DND-41 (cell line): ENCODE results near the gene PRORP.

Experiments used
- ATAC-seq: fragments of 200-7000 bp; cut with Tn5 transposase; 3 replicates; pipeline ENCODE4 v1.9.1; 2021; ENCODE audit warnings: low read depth; ENCODE audit not compliant: insufficient read depth
- DNase-seq: peaks from one replicate; pipeline ENCODE4 v3.0.0-alpha.2; 2020
- H2AFZ ChIP-seq: 2 replicates; pipeline ENCODE4 v1.6.0; 2012; ENCODE audit warnings: low read depth, low read length
- H3K27ac ChIP-seq: 2 replicates; pipeline ENCODE4 v1.5.1; 2012; ENCODE audit warnings: low read length, inconsistent platforms
- H3K27me3 ChIP-seq: fragments of 200-600 bp; sonication (generic); 2 replicates; pipeline ENCODE4 v1.6.0; 2012; ENCODE audit warnings: low read length, mild to moderate bottlenecking, inconsistent platforms; ENCODE audit not compliant: insufficient read depth, poor library complexity
- H3K36me3 ChIP-seq: 2 replicates; pipeline ENCODE4 v1.5.1; 2012; ENCODE audit warnings: low read length, inconsistent platforms; ENCODE audit not compliant: insufficient read depth
- H3K4me1 ChIP-seq: 2 replicates; pipeline ENCODE4 v1.5.1; 2012; ENCODE audit warnings: mild to moderate bottlenecking, low read length; ENCODE audit not compliant: insufficient read depth
- H3K4me2 ChIP-seq: 2 replicates; pipeline ENCODE4 v1.6.0; 2012; ENCODE audit warnings: mild to moderate bottlenecking, moderate library complexity, low read length, inconsistent platforms; ENCODE audit not compliant: insufficient read depth
- H3K4me3 ChIP-seq, 2 experiments: fragments of 200-600 bp in 1 of 2; shearing (Covaris generic) in 1 of 2; 2 replicates each; pipeline ENCODE4 v1.5.1; 2012 to 2016; ENCODE audit warnings: inconsistent platforms in 2 of 2, low read length in 2 of 2, mild to moderate bottlenecking in 2 of 2, low read depth in 1 of 2, moderate library complexity in 1 of 2
- H3K79me2 ChIP-seq: 2 replicates; pipeline ENCODE4 v1.6.0; 2012; ENCODE audit warnings: low read length, inconsistent platforms; ENCODE audit not compliant: insufficient read depth
- H3K9ac ChIP-seq: 2 replicates; pipeline ENCODE4 v1.6.0; 2012; ENCODE audit warnings: low read depth, mild to moderate bottlenecking, inconsistent platforms, low read length, moderate library complexity
- H3K9me3 ChIP-seq: 2 replicates; pipeline ENCODE4 v1.5.1; 2012; ENCODE audit warnings: low read length, moderate library complexity, mild to moderate bottlenecking, inconsistent platforms; ENCODE audit not compliant: insufficient read depth, severe bottlenecking
- H4K20me1 ChIP-seq: 2 replicates; pipeline ENCODE4 v1.6.0; 2012; ENCODE audit warnings: low read length; ENCODE audit not compliant: insufficient read depth
- EZH2 ChIP-seq: IDR thresholded peaks from 3 replicates; pipeline ENCODE4 v1.6.1; 2012; ENCODE audit warnings: borderline replicate concordance, low read depth, mild to moderate bottlenecking, moderate library complexity, low read length, inconsistent platforms; ENCODE audit not compliant: severe bottlenecking
- TF ChIP-seq, protein P1 (sequence below): IDR thresholded peaks from 2 replicates; pipeline ENCODE4 v1.5.1; 2012; ENCODE audit warnings: borderline replicate concordance, low read length, moderate library complexity, mild to moderate bottlenecking; ENCODE audit not compliant: poor library complexity, severe bottlenecking; ENCODE audit errors: extremely low read depth

The PRORP gene

DNA sequence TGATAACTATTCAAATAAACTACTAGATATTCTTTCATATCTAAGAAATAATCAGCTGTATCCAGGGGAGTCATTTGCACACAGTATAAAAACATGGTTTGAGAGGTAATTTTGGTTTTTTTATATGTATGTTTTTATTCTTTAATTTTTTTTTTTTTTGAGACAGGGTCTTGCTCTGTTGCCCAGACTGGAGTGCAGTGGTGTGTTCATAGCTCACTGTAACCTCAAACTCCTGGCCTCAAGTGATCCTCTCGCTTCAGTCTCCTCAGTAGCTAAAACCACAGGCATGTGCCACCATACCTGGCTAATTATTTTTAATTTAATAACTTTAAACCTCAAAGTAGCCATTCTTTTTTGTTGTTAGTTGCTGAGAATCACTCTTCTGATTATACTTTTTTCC lies 1.8 kb downstream of the PRORP start:
- Histone ChIP-seq H4K20me1 (no peaks in the 10 kb centered on the region), H3K27me3 (no peaks in the 10 kb centered on the region), H3K27ac (no peak overlapping the region), H3K9me3 (no peaks in the 10 kb centered on the region), H3K79me2 (peaks cover 62% of the 10 kb centered on the region), H3K4me1 (peaks cover 68% of the 10 kb centered on the region), H2AFZ (no peak overlapping the region), H3K36me3 (peaks cover 20% of the 10 kb centered on the region; the same call in 1 of the 2 replicates), H3K4me3 (peak overlapping the region in 1 of 2 experiments; percentile 62; a peak in 1 of 4 replicates), H3K9ac (peak overlapping the region; percentile 83; the same call in 1 of the 2 replicates), H3K4me2 (peak overlapping the region; percentile 72; the same call in 1 of the 2 replicates)
- DNase-seq (no peak), ATAC-seq (no peak)
- no peak for TF ChIP-seq EZH2
- TF ChIP-seq, protein P1, sequence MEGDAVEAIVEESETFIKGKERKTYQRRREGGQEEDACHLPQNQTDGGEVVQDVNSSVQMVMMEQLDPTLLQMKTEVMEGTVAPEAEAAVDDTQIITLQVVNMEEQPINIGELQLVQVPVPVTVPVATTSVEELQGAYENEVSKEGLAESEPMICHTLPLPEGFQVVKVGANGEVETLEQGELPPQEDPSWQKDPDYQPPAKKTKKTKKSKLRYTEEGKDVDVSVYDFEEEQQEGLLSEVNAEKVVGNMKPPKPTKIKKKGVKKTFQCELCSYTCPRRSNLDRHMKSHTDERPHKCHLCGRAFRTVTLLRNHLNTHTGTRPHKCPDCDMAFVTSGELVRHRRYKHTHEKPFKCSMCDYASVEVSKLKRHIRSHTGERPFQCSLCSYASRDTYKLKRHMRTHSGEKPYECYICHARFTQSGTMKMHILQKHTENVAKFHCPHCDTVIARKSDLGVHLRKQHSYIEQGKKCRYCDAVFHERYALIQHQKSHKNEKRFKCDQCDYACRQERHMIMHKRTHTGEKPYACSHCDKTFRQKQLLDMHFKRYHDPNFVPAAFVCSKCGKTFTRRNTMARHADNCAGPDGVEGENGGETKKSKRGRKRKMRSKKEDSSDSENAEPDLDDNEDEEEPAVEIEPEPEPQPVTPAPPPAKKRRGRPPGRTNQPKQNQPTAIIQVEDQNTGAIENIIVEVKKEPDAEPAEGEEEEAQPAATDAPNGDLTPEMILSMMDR = no peak

DNA sequence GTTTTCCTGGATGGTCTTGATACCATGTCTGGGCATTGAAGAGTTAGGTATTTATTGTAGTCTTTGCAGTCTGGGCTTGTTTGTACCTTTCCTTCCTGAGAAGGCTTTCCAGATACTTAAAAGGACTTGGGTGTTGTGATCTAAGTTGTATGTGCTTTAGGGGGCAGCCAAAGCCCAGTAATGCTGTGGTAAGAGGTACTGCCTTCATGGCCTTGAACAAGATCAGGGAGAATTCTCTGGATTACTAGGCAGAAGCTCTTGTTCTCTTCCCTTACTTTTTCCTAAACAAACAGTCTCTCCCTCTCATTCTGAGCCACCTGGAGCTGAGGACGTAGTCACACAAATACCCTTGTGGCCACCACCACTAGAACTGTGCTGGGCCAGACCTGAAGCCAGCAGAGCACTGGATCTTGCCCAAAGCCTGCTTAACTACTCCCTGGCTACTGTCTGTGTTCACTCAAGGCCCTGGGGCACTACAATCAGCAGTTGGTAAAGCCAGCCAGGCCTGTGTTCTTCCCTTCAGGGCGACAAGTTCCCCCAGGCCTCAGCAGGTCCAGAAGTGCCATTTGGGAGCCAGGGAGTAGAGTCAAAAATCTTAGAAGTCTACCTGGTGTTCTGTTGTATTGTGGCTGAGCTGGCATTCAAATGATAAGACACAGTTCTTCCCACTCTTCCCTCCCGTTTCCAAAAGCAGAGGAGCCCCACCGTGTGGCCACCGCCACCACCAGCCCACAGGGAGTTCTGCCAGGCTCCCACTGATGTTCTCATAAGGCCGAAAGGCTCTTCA lies 11.4 kb downstream of the PRORP start:
- Histone ChIP-seq H3K4me1 (no peaks in the 10 kb centered on the region), H2AFZ (no peak overlapping the region), H3K79me2 (peaks cover 46% of the 10 kb centered on the region), H3K36me3 (peaks cover 41% of the 10 kb centered on the region), H3K27ac (no peak overlapping the region), H3K9ac (no peak overlapping the region), H4K20me1 (no peaks in the 10 kb centered on the region), H3K4me2 (no peak overlapping the region), H3K4me3 (no peak overlapping the region), H3K9me3 (no peaks in the 10 kb centered on the region), H3K27me3 (no peaks in the 10 kb centered on the region)
- TF ChIP-seq, protein P1 = peak; percentile 22
- TF ChIP-seq EZH2 = no peak
- DNase-seq (no peak), ATAC-seq (no peak)

DNA sequence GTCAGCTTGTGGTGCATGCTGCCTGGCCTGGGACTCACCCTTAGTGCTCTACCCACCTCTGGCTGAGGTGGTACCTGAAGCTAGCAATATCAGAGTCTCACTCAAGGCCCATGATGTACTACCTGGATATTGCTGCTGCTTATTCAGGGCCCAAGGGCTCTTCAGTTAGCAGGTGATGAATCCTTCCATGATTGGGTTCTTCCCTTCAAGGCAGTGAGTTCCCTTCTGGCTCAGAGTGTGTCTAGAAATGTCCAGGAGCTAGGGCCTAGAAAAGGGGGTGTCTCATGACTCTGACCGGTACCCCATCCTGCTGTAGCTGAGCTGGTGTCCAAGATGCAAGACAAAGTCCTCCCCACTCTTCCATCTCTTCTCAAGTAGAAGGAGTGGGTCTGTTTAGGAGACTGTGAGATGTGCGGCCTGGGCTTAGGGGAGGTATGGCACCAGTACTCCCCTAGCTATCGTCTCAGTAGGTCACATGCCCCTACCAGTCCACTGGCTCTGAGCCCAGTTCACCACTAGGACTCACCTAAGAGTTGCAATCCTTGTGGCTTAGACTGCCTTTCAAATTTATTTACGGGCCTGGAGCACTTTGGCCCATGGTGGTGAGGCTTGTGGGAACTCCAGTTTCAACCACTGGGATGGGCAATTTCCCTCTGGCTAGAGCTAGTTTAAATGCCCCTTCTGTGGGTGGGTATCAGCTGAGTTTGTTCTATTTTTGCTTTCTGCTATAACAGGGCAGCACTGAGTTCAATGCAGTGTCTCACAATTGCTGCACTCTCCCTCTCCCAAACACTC lies 12.2 kb downstream of the PRORP start:
- Histone ChIP-seq H3K79me2 (peaks cover 39% of the 10 kb centered on the region), H3K9me3 (no peaks in the 10 kb centered on the region), H3K9ac (no peak overlapping the region), H3K27me3 (no peaks in the 10 kb centered on the region), H3K36me3 (peaks cover 42% of the 10 kb centered on the region), H4K20me1 (no peaks in the 10 kb centered on the region), H3K27ac (no peak overlapping the region), H3K4me3 (no peak overlapping the region), H3K4me1 (no peaks in the 10 kb centered on the region), H3K4me2 (no peak overlapping the region), H2AFZ (no peak overlapping the region)
- no peak for TF ChIP-seq EZH2
- TF ChIP-seq, protein P1 = no peak
- DNase-seq = no peak
- ATAC-seq = no peak
